K562 (cell line): ENCODE data around the gene ARMC2. TPM values are rescaled to one million over a fixed set of nuclear protein-coding genes. Genes with fewer than 3 reads are reported as not detected.
A peak's percentile ranks its signal among the peaks of the same experiment; 100 is the strongest.

ENCODE experiments used
- ATAC-seq: fragments of 200-7000 bp; cut with Tn5 transposase; 3 replicates; pipeline ENCODE4 v1.9.1; 2020; ENCODE audit warnings: moderate library complexity
- BruUV-seq: library from RNA; stranded (reverse); fragments of 400-500 nt; replicated peaks from 2 replicates; lab custom pipeline; 2021; lab: Mats Ljungman, UMichigan
- CTCF ChIA-PET: fragments of 300-600 bp; formaldehyde crosslinking; extraction: SDS; loops from one replicate; lab custom pipeline; 2021; ENCODE audit warnings: low intra/inter-chr PET ratio; lab: Yijun Ruan, JAX
- POLR2A ChIA-PET: fragments of 300-600, 350-650 bp; sonication (Branson Sonifier 250); formaldehyde crosslinking; extraction: SDS; loops from one replicate; lab custom pipeline; 2021; ENCODE audit warnings: antibody characterized with exemption, inconsistent platforms; lab: Yijun Ruan, JAX
- DNase-seq, 4 experiments: peaks; one replicate each; pipeline versions ENCODE4 v3.0.0 to v3.0.0-alpha.2; 2011 to 2018; ENCODE audit warnings: low spot score in 3 of 4, mixed read lengths in 3 of 4; ENCODE audit errors: extremely low read depth in 1 of 4
- FAIRE-seq: peaks from 2 replicates; lab custom pipeline; 2011; peaks lifted over from hg19 to GRCh38; lab: Jason Lieb, UNC
- H2AFZ ChIP-seq: 2 replicates; pipeline ENCODE4 v1.6.0; 2011; ENCODE audit warnings: low read depth, low read length, control low read depth, inconsistent platforms
- H3K27ac ChIP-seq: fragments of 200-600 bp; 3 replicates; pipeline ENCODE4 v1.8.0; 2011; ENCODE audit warnings: low read depth, mild to moderate bottlenecking, control low read depth, inconsistent platforms, low read length, moderate library complexity, mixed read lengths; ENCODE audit errors: extremely low read depth
- H3K27me3 ChIP-seq, 2 experiments: fragments of 300-600 bp in 1 of 2; 2 replicates in 1 of 2; 3 replicates in 1 of 2; pipeline versions ENCODE4 v1.6.0 to v1.8.0; 2011; ENCODE audit warnings: inconsistent platforms in 2 of 2, low read length in 2 of 2, mild to moderate bottlenecking in 1 of 2, mixed read lengths in 1 of 2, moderate library complexity in 1 of 2; ENCODE audit not compliant: control insufficient read depth in 2 of 2, insufficient read depth in 2 of 2
- H3K36me3 ChIP-seq: fragments of 300-600 bp; 3 replicates; pipeline ENCODE4 v1.8.0; 2011; ENCODE audit warnings: mild to moderate bottlenecking, low read length, inconsistent platforms; ENCODE audit not compliant: control insufficient read depth, insufficient read depth
- H3K4me1 ChIP-seq, 2 experiments: fragments of 200-600 bp in 1 of 2; replicated peaks in 1 of 2; 2 replicates in 1 of 2; 3 replicates in 1 of 2; pipeline versions ENCODE4 v1.5.1 to v1.8.0; 2011; ENCODE audit warnings: inconsistent platforms in 2 of 2, low read length in 2 of 2, mild to moderate bottlenecking in 1 of 2, mixed read lengths in 1 of 2, moderate library complexity in 1 of 2; ENCODE audit not compliant: control insufficient read depth in 2 of 2, insufficient read depth in 2 of 2
- H3K4me2 ChIP-seq: 2 replicates; pipeline ENCODE4 v1.6.1; 2011; ENCODE audit warnings: low read length, control low read depth, inconsistent platforms, mixed read lengths; ENCODE audit not compliant: insufficient read depth
- H3K4me3 ChIP-seq: fragments of 200-600 bp; sonication (generic), shearing (Covaris generic); 2 replicates; pipeline ENCODE4 v1.5.1; 2016; ENCODE audit warnings: control low read depth, inconsistent platforms
- H3K79me2 ChIP-seq: fragments of 200-600 bp; 3 replicates; pipeline ENCODE4 v1.8.0; 2011; ENCODE audit warnings: low read length, inconsistent platforms; ENCODE audit not compliant: control insufficient read depth, insufficient read depth
- H3K9ac ChIP-seq, 2 experiments: 2 replicates each; pipeline versions ENCODE4 v1.6.0 to v1.6.1; 2011; ENCODE audit warnings: low read depth in 2 of 2, low read length in 2 of 2, control low read depth in 1 of 2, inconsistent platforms in 1 of 2, mild to moderate bottlenecking in 1 of 2, mixed read lengths in 1 of 2; ENCODE audit not compliant: insufficient read depth in 1 of 2
- H3K9me1 ChIP-seq: one replicate; pipeline ENCODE4 v1.6.0; 2011; ENCODE audit warnings: inconsistent platforms, mild to moderate bottlenecking, low read length, moderate library complexity; ENCODE audit not compliant: control insufficient read depth, insufficient read depth
- H3K9me3 ChIP-seq: replicated peaks from 2 replicates; pipeline ENCODE4 v1.5.1; 2011; ENCODE audit warnings: low read depth, low read length, inconsistent platforms; ENCODE audit not compliant: control insufficient read depth, insufficient read depth
- H4K20me1 ChIP-seq: replicated peaks from 2 replicates; pipeline ENCODE4 v1.6.1; 2011; ENCODE audit warnings: low read length, inconsistent platforms, mixed read lengths; ENCODE audit not compliant: control insufficient read depth, insufficient read depth
- BHLHE40 ChIP-seq: IDR thresholded peaks from 2 replicates; pipeline ENCODE4 v1.6.1; 2011; ENCODE audit warnings: low read length, improper control_type of control experiment
- ZBTB33 ChIP-seq: sonication (generic); formaldehyde crosslinking; IDR thresholded peaks from 2 replicates; pipeline ENCODE4 v1.8.1; 2023; ENCODE audit warnings: mild to moderate bottlenecking, missing genetic modification reagents
- WGBS: fragments of 100-300 bp; shearing (Covaris generic); methylation state at CpG from one replicate; pipeline ENCODE4 v1.1.6; 2016; ENCODE audit warnings: low coverage, mixed read lengths; ENCODE audit not compliant: insufficient coverage; ENCODE audit errors: missing lambda C conversion rate; 5-methylcytosine and 5-hydroxymethylcytosine counted together
- in situ Hi-C: fragments of 300-500 bp; cut with MboI; formaldehyde crosslinking; loops from 4 replicates; pipeline ENCODE4 v1.15.0; 2018; ENCODE audit warnings: inconsistent platforms, mixed read lengths
- intact Hi-C: fragments of 100-400 bp; cut with micrococcal nuclease; formaldehyde crosslinking; loops from 2 replicates; pipeline ENCODE4 v1.14.2; 2022
- polyA plus RNA-seq, 8 experiments: library from polyadenylated mRNA; depleted of rRNA in 4 of 8; stranded (reverse) in 5 of 8; unstranded in 3 of 8; fragments of >200 nt; fragmentation: Nextera tagmentation in 2 of 8; fragmentation: Illumina TruSeq in 1 of 8; extraction: Ambion mirVana in 2 of 8; extraction: Trizol in 1 of 8; gene quantifications; 2 replicates each; pipeline versions ENCODE4 v1.2.1 to v1.2.3, GENCODE V29; 2011 to 2014; ENCODE audit warnings: inconsistent platforms in 1 of 8, missing spikeins in 1 of 8
- total RNA-seq, 7 experiments: library from RNA; depleted of rRNA in 6 of 7; stranded (reverse); fragments of >200 nt in 6 of 7; fragmentation: Illumina TruSeq in 2 of 7; extraction: Trizol in 2 of 7; gene quantifications; 2 replicates each; pipeline versions ENCODE4 v1.2.1 to v1.2.3, GENCODE V29; 2011 to 2021; ENCODE audit warnings: low replicate concordance in 1 of 7

The ARMC2 gene
- total and polyA plus RNA-seq, 9 of the 15 experiments (the other 6 are each of a cell fraction or from before 2014, with no cell fraction given): 0.14 to 3.0 (median 0.82) TPM

- ATAC-seq: no peak; the same call in 2 of the 3 replicates
- in situ Hi-C loops: no loop called here
- no peak for FAIRE-seq
- Histone ChIP-seq H3K9me1 (no peaks in the 10 kb centered on the region), H3K79me2 (no peaks in the 10 kb centered on the region), H3K4me2 (no peak overlapping the region), H2AFZ (0 out of 2 replicates have a peak overlapping the region, but pooled peaks have one; percentile 1)
- no TSS peak for BruUV-seq
- TF ChIP-seq ZBTB33 (CRISPR knock-in tag): no peak
- peak; percentile 58 for TF ChIP-seq BHLHE40
- TF ChIP-seq, all 486 proteins: peak for 1
- Histone ChIP-seq H3K9me3 (no peaks in the 10 kb centered on the region), H3K27ac (no peak overlapping the region), H3K4me3 (no peak overlapping the region), H3K36me3 (no peaks in the 10 kb centered on the region), H3K27me3 (peaks cover 0 to 20% of the 10 kb centered on the region in 2 experiments; a peak in 1 of 5 replicates), H3K9ac (0 out of 4 replicates have a peak overlapping the region, but pooled peaks of 1 of the 2 experiments have one; percentile 69), H3K4me1 (peaks cover 0 to 8% of the 10 kb centered on the region in 2 experiments; a peak in 4 of 5 replicates), H4K20me1 (no peaks in the 10 kb centered on the region)
- intact Hi-C loops: no loop called here
- POLR2A ChIA-PET: interaction anchor here (1.2 to 2.0 kb wide), 2 partner anchors 12 to 18 kb away, joined by 4 to 7 read pairs; no protein-coding TSS in a partner anchor
- no peak for DNase-seq
- CTCF ChIA-PET: no interaction called here
- 17% methylated on average over 14 of the region's 14 CpGs for WGBS
These were observed 120.4 kb downstream of the ARMC2 start for GRCh38 chr6:108968325-108969316.
